BJ (cell line): ENCODE measurements around the gene CPB2. TPM values are rescaled to one million over a fixed set of nuclear protein-coding genes. Genes with fewer than 3 reads are reported as not detected.

Experiments
- CTCF ChIA-PET: fragments of 350-600 bp; formaldehyde crosslinking; extraction: SDS; loops from one replicate; lab custom pipeline; 2021; ENCODE audit warnings: antibody characterized with exemption, inconsistent platforms; lab: Yijun Ruan, JAX
- POLR2A ChIA-PET: fragments of 300-600 bp; sonication (Branson Sonifier 250); formaldehyde crosslinking; extraction: SDS; loops from one replicate; lab custom pipeline; 2021; ENCODE audit warnings: antibody characterized with exemption; lab: Charles Lee
- DNase-seq: peaks from one replicate; pipeline ENCODE4 v3.0.0-alpha.2; 2011; ENCODE audit warnings: low read depth
- H3K27me3 ChIP-seq: 2 replicates; pipeline ENCODE4 v1.6.0; 2011; ENCODE audit warnings: low read length; ENCODE audit not compliant: control insufficient read depth, insufficient read depth
- H3K36me3 ChIP-seq: 2 replicates; pipeline ENCODE4 v1.5.1; 2011; ENCODE audit warnings: low read length; ENCODE audit not compliant: control insufficient read depth, insufficient read depth
- H3K4me3 ChIP-seq: 2 replicates; pipeline ENCODE4 v1.5.1; 2011; ENCODE audit warnings: low read depth, mild to moderate bottlenecking, control low read depth, low read length
- polyA plus RNA-seq: library from polyadenylated mRNA; depleted of rRNA; stranded (reverse); fragments of >200 nt; gene quantifications from 2 replicates; pipeline ENCODE4 v1.2.3, GENCODE V29; 2011
- TF ChIP-seq, protein P1 (sequence below): IDR thresholded peaks from 2 replicates; pipeline ENCODE4 v1.5.1; 2011; ENCODE audit warnings: low read depth, mild to moderate bottlenecking, control low read depth, inconsistent platforms, low read length, moderate library complexity; ENCODE audit not compliant: insufficient read depth

Gene CPB2
- polyA plus RNA-seq, 1 experiment, result not detected

DNA sequence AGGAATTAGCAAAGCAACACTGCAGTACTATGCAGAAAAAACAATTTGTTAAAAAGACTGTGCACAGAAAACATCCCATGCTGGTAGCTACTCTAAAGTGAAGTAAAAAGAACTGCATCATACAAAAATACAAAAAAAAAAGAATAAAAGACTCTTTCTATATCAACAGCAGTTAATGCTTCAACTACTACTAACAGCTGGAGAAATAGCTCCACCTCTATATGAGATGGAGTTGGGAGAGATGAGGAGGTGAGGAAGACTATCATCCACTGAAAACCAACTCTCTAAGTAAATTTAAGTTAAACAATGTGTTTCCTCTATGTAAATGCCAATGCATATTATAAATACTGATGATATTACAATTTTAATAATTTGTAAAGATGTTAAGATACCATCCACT, 54.1 kb downstream of the CPB2 start:
- no peak for DNase-seq
- no peak overlapping the region; the same call in 1 of the 2 replicates for H3K4me3 ChIP-seq
- TF ChIP-seq, protein P1, sequence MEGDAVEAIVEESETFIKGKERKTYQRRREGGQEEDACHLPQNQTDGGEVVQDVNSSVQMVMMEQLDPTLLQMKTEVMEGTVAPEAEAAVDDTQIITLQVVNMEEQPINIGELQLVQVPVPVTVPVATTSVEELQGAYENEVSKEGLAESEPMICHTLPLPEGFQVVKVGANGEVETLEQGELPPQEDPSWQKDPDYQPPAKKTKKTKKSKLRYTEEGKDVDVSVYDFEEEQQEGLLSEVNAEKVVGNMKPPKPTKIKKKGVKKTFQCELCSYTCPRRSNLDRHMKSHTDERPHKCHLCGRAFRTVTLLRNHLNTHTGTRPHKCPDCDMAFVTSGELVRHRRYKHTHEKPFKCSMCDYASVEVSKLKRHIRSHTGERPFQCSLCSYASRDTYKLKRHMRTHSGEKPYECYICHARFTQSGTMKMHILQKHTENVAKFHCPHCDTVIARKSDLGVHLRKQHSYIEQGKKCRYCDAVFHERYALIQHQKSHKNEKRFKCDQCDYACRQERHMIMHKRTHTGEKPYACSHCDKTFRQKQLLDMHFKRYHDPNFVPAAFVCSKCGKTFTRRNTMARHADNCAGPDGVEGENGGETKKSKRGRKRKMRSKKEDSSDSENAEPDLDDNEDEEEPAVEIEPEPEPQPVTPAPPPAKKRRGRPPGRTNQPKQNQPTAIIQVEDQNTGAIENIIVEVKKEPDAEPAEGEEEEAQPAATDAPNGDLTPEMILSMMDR, result no peak
- CTCF ChIA-PET, result no interaction called here
- no peaks in the 10 kb centered on the region for H3K27me3 ChIP-seq
- POLR2A ChIA-PET, result interaction anchor here (0.6 kb wide), 1 partner anchor 15 kb away, joined by 3 read pairs; no protein-coding TSS in a partner anchor
- no peaks in the 10 kb centered on the region for H3K36me3 ChIP-seq

DNA sequence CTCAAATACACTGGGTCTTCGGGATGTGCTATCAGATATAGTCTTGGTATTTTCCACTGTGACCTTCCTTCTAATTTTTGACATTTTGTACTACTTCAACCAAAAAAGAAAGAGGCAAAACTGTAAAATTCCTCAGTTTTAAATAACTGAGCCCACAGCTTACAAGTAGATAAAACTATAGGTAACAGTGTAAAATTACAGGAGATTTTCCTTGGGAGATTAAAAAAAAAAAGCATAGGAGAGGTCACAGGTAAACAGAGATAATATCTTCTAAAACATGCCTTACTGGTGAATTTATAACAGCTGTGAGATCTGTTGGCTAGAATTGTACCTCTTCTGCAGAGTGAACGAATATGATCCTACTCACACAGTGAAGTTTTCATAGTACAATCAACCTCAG, 59.4 kb downstream of the CPB2 start:
- ChIA-PET CTCF (interaction anchor here (0.6 kb wide), 1 partner anchor 1374 kb away, joined by 4 read pairs; no protein-coding TSS in a partner anchor), POLR2A (no interaction called here)
- TF ChIP-seq, protein P1, result no peak
- no peak for DNase-seq
- Histone ChIP-seq H3K36me3 (no peaks in the 10 kb centered on the region), H3K27me3 (no peaks in the 10 kb centered on the region), H3K4me3 (no peak overlapping the region)

DNA sequence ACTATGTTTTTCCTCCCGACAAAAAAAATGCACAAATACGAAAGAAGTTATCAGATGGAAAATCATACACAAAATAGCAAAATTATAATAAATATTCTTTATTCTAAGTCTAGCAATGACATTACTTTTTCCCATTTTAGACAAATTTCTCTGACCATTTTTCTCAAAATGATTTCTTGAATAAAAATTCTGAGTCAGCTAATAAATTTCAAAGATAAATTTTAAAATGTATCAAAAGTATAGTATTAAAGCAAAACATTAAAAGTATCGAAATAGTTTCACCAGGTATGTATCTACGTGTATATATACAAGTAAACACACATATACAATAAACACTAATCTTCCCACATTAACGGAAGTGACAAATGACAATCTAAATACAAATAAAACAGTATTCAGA, 61.2 kb downstream of the CPB2 start:
- Histone ChIP-seq H3K4me3 (no peak overlapping the region), H3K27me3 (no peaks in the 10 kb centered on the region), H3K36me3 (no peaks in the 10 kb centered on the region)
- DNase-seq, result no peak
- TF ChIP-seq, protein P1, result no peak
- ChIA-PET CTCF (no interaction called here), POLR2A (no interaction called here)

DNA sequence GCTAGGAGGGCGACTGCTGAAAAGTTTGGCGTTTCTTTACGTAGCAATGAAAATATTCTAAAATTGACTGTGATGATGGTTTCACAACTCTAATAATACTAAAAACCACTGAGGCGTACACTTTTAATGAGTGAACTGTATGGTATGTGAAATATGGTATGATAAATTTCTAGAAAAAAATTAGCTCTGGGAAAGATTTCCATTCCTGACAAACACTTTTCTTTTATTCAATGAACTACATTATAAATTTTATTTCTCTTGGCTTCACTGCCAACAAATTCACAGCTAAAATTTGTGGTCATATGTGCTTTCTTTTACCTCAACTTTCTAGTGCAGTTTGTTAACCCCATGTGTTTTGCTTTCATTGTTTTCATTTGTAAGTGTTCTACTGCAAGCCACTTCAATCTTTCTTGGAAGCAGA, 63.4 kb downstream of the CPB2 start:
- ChIA-PET CTCF (no interaction called here), POLR2A (interaction anchor here (0.6 kb wide), 2 partner anchors 984 to 1119 kb away, joined by 3 read pairs; no protein-coding TSS in a partner anchor)
- Histone ChIP-seq H3K36me3 (no peaks in the 10 kb centered on the region), H3K4me3 (no peak overlapping the region), H3K27me3 (no peaks in the 10 kb centered on the region)
- TF ChIP-seq, protein P1, result no peak
- no peak for DNase-seq

DNA sequence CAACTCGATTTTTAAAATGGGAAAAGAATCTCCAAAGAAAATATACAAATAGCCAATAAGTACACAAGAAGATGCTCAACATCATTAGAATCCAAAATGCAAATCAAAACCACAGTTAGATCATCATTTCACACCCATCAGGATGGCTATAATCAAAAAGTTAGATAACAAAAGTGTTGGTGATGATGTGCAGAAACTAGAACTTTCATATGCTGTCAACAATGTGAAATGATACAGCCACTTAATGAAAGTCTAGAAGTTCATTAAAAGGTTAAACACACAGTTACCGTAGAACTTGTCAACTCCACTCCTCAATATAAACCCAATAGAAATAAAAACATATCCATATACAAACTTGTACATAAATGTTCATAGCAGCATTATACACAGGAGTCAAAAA, 64.1 kb downstream of the CPB2 start:
- ChIA-PET CTCF (no interaction called here), POLR2A (no interaction called here)
- no peak for DNase-seq
- Histone ChIP-seq H3K27me3 (no peaks in the 10 kb centered on the region), H3K36me3 (no peaks in the 10 kb centered on the region), H3K4me3 (no peak overlapping the region)
- TF ChIP-seq, protein P1, result no peak
